Lung (tissue), 12 donors: ENCODE results near the gene MYLK2. TPM values are rescaled to one million over a fixed set of nuclear protein-coding genes. Genes with fewer than 3 reads are reported as not detected.

Experiments
- ATAC-seq: fragments of 200-7000 bp; cut with Tn5 transposase; one replicate; pipeline ENCODE4 v1.9.1; 2020; ENCODE audit warnings: moderate number of reproducible peaks; ENCODE audit not compliant: insufficient read depth, low FRiP score
- DNase-seq, 3 donors: peaks; one replicate each; pipeline ENCODE4 v3.0.0-alpha.2; 2013 to 2017
- H3K27ac ChIP-seq, 2 donors: one replicate each; pipeline ENCODE4 v1.5.1; 2013; ENCODE audit warnings: mild to moderate bottlenecking in 2 of 2, moderate library complexity in 2 of 2, control low read depth in 1 of 2, inconsistent platforms in 1 of 2, low read depth in 1 of 2, low read length in 1 of 2
- H3K27me3 ChIP-seq, 3 donors: one replicate each; pipeline ENCODE4 v1.5.1; 2013; ENCODE audit warnings: low read length in 2 of 3; ENCODE audit not compliant: control insufficient read depth in 3 of 3, insufficient read depth in 3 of 3
- H3K36me3 ChIP-seq, 4 donors: one replicate each; pipeline ENCODE4 v1.5.1; 2013; ENCODE audit warnings: low read length in 4 of 4, mild to moderate bottlenecking in 1 of 4, moderate library complexity in 1 of 4; ENCODE audit not compliant: control insufficient read depth in 4 of 4, insufficient read depth in 4 of 4
- H3K4me1 ChIP-seq, 5 donors: one replicate each; pipeline ENCODE4 v1.5.1; 2013; ENCODE audit warnings: low read length in 5 of 5, mild to moderate bottlenecking in 2 of 5, moderate library complexity in 1 of 5; ENCODE audit not compliant: control insufficient read depth in 5 of 5, insufficient read depth in 5 of 5
- H3K4me3 ChIP-seq: one replicate; pipeline ENCODE4 v1.5.1; 2013; ENCODE audit warnings: mild to moderate bottlenecking, control low read depth, moderate library complexity
- H3K9ac ChIP-seq, 2 donors: one replicate each; pipeline ENCODE4 v1.5.1; 2013; ENCODE audit warnings: low read length in 2 of 2, control low read depth in 1 of 2; ENCODE audit not compliant: insufficient read depth in 1 of 2
- H3K9me3 ChIP-seq, 4 donors: one replicate each; pipeline ENCODE4 v1.5.1; 2013; ENCODE audit warnings: low read length in 3 of 4, mild to moderate bottlenecking in 1 of 4, moderate library complexity in 1 of 4; ENCODE audit not compliant: control insufficient read depth in 4 of 4, insufficient read depth in 3 of 4
- CTCF ChIP-seq: IDR thresholded peaks from 2 replicates; pipeline ENCODE4 v1.5.1; 2012; ENCODE audit warnings: mild to moderate bottlenecking; ENCODE audit errors: control extremely low read depth, extremely low read depth
- WGBS, 2 donors: extraction: QIAGEN DNeasy Blood & Tissue Kit; methylation state at CpG; one replicate each; pipeline ENCODE4 v1.1.7; 2013; 5-methylcytosine and 5-hydroxymethylcytosine counted together
- polyA plus RNA-seq, 2 donors: library from polyadenylated mRNA; stranded (reverse); fragments of 200-250 nt; gene quantifications; one replicate each; pipeline ENCODE4 v1.2.1, GENCODE V29; 2013
- total RNA-seq, 2 donors: library from RNA; depleted of rRNA in 1 of 2; stranded (reverse); fragments of >200 nt in 1 of 2; gene quantifications; one replicate each; pipeline ENCODE4 v1.2.1, GENCODE V29; 2014 to 2021
- donor health status: control.
- donor health status: control.
- donor health status: Bipolar disorder and iron deficiency.
- donor health status: healthy.
- donor health status: DM: yes; HTN: yes; CAD: no.

The MYLK2 gene
- total and polyA plus RNA-seq, 4 donors: 0.06 to 0.28 (median 0.26) TPM; not detected in 1

GRCh38 chr20:31870726-31871617 lies 51.8 kb downstream of the MYLK2 start:
- Histone ChIP-seq H3K27me3 (no peaks in the 10 kb centered on the region), H3K9ac (peak overlapping the region; percentile 49 to 87), H3K27ac (no peak overlapping the region), H3K4me3 (peak overlapping the region; percentile 61), H3K4me1 (peaks cover 0 to 18% (median 5%) of the 10 kb centered on the region in 5 donors), H3K9me3 (no peaks in the 10 kb centered on the region), H3K36me3 (peaks cover 0 to 6% (median 0%) of the 10 kb centered on the region in 4 donors)
- ATAC-seq (no peak), DNase-seq (peak; percentile 54 to 59 (median 55))
- TF ChIP-seq CTCF: no peak
- WGBS, 2 donors: 8 to 14% methylated on average over 19 to 24 of the region's 24 CpGs

- peaks cover 0 to 18% (median 5%) of the 10 kb centered on the region in 5 donors for H3K4me1 ChIP-seq
- peaks cover 0 to 2% (median 0%) of the 10 kb centered on the region in 4 donors for H3K36me3 ChIP-seq
- WGBS, 2 donors: 90 to 96% methylated on average over 1 of the region's 1 CpG
- no peak overlapping the region for H3K27ac ChIP-seq
- DNase-seq (no peak), ATAC-seq (no peak)
- H3K9ac ChIP-seq: peak overlapping the region in 1 of 2 donors; percentile 87
- no peak for TF ChIP-seq CTCF
- H3K9me3 ChIP-seq: no peaks in the 10 kb centered on the region
- H3K27me3 ChIP-seq: no peaks in the 10 kb centered on the region
- H3K4me3 ChIP-seq: no peak overlapping the region
Measured at GRCh38 chr20:31871618-31871954, 52.4 kb downstream of the MYLK2 start.

GRCh38 chr20:31872406-31872805 lies 53.2 kb downstream of the MYLK2 start:
- no peak overlapping the region for H3K4me3 ChIP-seq
- no peak for ATAC-seq
- H3K36me3 ChIP-seq: no peaks in the 10 kb centered on the region
- no peak overlapping the region for H3K27ac ChIP-seq
- 66 to 86% methylated on average over 6 of the region's 6 CpGs for WGBS, 2 donors
- H3K9ac ChIP-seq: no peak overlapping the region
- no peaks in the 10 kb centered on the region for H3K9me3 ChIP-seq
- no peak for DNase-seq
- no peaks in the 10 kb centered on the region for H3K27me3 ChIP-seq
- peaks cover 0 to 18% (median 5%) of the 10 kb centered on the region in 5 donors for H3K4me1 ChIP-seq
- TF ChIP-seq CTCF: no peak
